ENCODE data around the gene KRT26.

The KRT26 gene

GRCh38 chr17:40782450-40782849, 10.4 kb upstream of the KRT26 start, which contains the start of gene KRT27:
Gene KRT27, minus strand, starts transcription at chr17:40782550. Its CDS starts 57 bp downstream, at chr17:40782493.
- Histone ChIP-seq H3K79me2 (ENCODE audit: control insufficient read depth, low read length) (no peaks in the 10 kb centered on the region), H3K27me3 (ENCODE audit: control insufficient read depth, low read length) (peaks cover 14% of the 10 kb centered on the region), H3K4me2 (ENCODE audit: low read length) (no peak within 1 kb of the TSS), H3K27ac (ENCODE audit: low read depth, low read length) (no peak within 1 kb of the TSS), H3F3A (ENCODE audit: control insufficient read depth, insufficient read depth) (no peaks in the 10 kb centered on the region), H4K20me1 (ENCODE audit: control insufficient read depth, insufficient read depth, low read depth, low read length) (no peaks in the 10 kb centered on the region), H3K4me1 (ENCODE audit: control insufficient read depth, low read length) (no peaks in the 10 kb centered on the region), H3K36me3 (ENCODE audit: control insufficient read depth, low read length) (no peaks in the 10 kb centered on the region), H3K4me3 (ENCODE audit: low read length) (no peak within 1 kb of the TSS), H3K9me3 (ENCODE audit: control insufficient read depth, insufficient read depth, low read length) (no peaks in the 10 kb centered on the region), H3K9me2 (replicated peaks; ENCODE audit: control insufficient read depth, low read length) (no peaks in the 10 kb centered on the region)
- TF ChIP-seq EZH2phosphoT487 (IDR thresholded peaks at IDR 0.05; ENCODE audit: borderline replicate concordance, low read length), result no peak
- TF ChIP-seq, protein P1, sequence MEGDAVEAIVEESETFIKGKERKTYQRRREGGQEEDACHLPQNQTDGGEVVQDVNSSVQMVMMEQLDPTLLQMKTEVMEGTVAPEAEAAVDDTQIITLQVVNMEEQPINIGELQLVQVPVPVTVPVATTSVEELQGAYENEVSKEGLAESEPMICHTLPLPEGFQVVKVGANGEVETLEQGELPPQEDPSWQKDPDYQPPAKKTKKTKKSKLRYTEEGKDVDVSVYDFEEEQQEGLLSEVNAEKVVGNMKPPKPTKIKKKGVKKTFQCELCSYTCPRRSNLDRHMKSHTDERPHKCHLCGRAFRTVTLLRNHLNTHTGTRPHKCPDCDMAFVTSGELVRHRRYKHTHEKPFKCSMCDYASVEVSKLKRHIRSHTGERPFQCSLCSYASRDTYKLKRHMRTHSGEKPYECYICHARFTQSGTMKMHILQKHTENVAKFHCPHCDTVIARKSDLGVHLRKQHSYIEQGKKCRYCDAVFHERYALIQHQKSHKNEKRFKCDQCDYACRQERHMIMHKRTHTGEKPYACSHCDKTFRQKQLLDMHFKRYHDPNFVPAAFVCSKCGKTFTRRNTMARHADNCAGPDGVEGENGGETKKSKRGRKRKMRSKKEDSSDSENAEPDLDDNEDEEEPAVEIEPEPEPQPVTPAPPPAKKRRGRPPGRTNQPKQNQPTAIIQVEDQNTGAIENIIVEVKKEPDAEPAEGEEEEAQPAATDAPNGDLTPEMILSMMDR (IDR thresholded peaks at IDR 0.05; ENCODE audit: low read depth, low read length, poor library complexity, severe bottlenecking), result no peak

DNA sequence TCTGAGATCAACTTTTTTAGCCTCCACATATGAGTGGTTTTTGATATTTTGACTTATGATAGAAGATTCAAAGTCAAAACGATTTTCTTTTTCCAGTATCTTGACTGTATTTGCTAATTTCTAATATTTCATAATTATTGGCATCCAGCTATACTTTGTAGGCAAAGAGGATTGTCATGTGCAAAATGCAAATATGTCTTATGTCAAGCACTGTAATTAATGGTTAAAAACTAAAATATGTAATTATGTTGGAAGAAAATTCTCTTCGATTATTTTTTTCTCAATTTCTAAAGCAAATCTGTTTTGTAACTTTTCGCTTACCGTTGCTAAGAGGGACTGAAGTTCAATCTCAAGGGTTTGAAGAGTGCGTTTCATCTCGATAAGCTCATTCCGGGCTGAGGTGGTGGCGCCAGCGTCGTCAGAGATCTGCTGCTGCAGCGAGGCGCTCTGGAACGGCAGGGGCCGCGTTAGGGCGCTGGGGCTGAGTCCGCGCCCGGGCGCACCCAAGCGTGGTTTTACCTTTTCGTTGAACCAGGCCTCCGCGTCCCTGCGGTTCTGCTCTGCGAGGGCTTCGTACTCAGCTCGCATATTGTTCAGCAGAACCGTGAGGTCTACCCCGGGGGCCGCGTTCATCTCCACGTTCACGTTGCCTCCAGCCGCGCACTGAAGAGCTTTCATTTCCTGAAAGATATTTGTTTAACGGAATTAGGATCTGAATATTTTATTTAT, 7.3 kb upstream of the KRT26 start:
- no peaks in the 10 kb centered on the region for H3K36me3 ChIP-seq (ENCODE audit: control insufficient read depth, low read length)
- H3K4me3 ChIP-seq (ENCODE audit: low read length), result no peak overlapping the region
- no peak overlapping the region for H3K27ac ChIP-seq (ENCODE audit: low read depth, low read length)
- peak overlapping the region; percentile 6; the same call in 1 of the 2 replicates for H3K4me2 ChIP-seq (ENCODE audit: low read length)
- no peak for TF ChIP-seq EZH2phosphoT487 (IDR thresholded peaks at IDR 0.05; ENCODE audit: borderline replicate concordance, low read length)
- TF ChIP-seq, protein P1 (IDR thresholded peaks at IDR 0.05; ENCODE audit: low read depth, low read length, poor library complexity, severe bottlenecking), result no peak
- no peaks in the 10 kb centered on the region for H3F3A ChIP-seq (ENCODE audit: control insufficient read depth, insufficient read depth)
- H3K9me2 ChIP-seq (replicated peaks; ENCODE audit: control insufficient read depth, low read length), result no peaks in the 10 kb centered on the region
- H3K4me1 ChIP-seq (ENCODE audit: control insufficient read depth, low read length), result no peaks in the 10 kb centered on the region
- peaks cover 21% of the 10 kb centered on the region for H3K27me3 ChIP-seq (ENCODE audit: control insufficient read depth, low read length)
- H4K20me1 ChIP-seq (ENCODE audit: control insufficient read depth, insufficient read depth, low read depth, low read length), result no peaks in the 10 kb centered on the region
- no peaks in the 10 kb centered on the region for H3K9me3 ChIP-seq (ENCODE audit: control insufficient read depth, insufficient read depth, low read length)
- H3K79me2 ChIP-seq (ENCODE audit: control insufficient read depth, low read length), result no peaks in the 10 kb centered on the region

GRCh38 chr17:40778461-40778860, 6.5 kb upstream of the KRT26 start:
- no peaks in the 10 kb centered on the region for H3K4me1 ChIP-seq (ENCODE audit: control insufficient read depth, low read length)
- H3K9me3 ChIP-seq (ENCODE audit: control insufficient read depth, insufficient read depth, low read length), result no peaks in the 10 kb centered on the region
- TF ChIP-seq, protein P1 (IDR thresholded peaks at IDR 0.05; ENCODE audit: low read depth, low read length, poor library complexity, severe bottlenecking), result no peak
- no peak for TF ChIP-seq EZH2phosphoT487 (IDR thresholded peaks at IDR 0.05; ENCODE audit: borderline replicate concordance, low read length)
- H3K27me3 ChIP-seq (ENCODE audit: control insufficient read depth, low read length), result peaks cover 21% of the 10 kb centered on the region
- no peak overlapping the region for H3K4me3 ChIP-seq (ENCODE audit: low read length)
- no peak overlapping the region for H3K27ac ChIP-seq (ENCODE audit: low read depth, low read length)
- no peaks in the 10 kb centered on the region for H3F3A ChIP-seq (ENCODE audit: control insufficient read depth, insufficient read depth)
- H3K36me3 ChIP-seq (ENCODE audit: control insufficient read depth, low read length), result no peaks in the 10 kb centered on the region
- no peak overlapping the region for H3K4me2 ChIP-seq (ENCODE audit: low read length)
- no peaks in the 10 kb centered on the region for H3K79me2 ChIP-seq (ENCODE audit: control insufficient read depth, low read length)
- no peaks in the 10 kb centered on the region for H3K9me2 ChIP-seq (replicated peaks; ENCODE audit: control insufficient read depth, low read length)
- no peaks in the 10 kb centered on the region for H4K20me1 ChIP-seq (ENCODE audit: control insufficient read depth, insufficient read depth, low read depth, low read length)

Data from DOHH2 (cell line).